Activated naive CD8-positive, alpha-beta T cell treated with anti-CD3 and anti-CD28 coated beads for 36 hours (primary cell): ENCODE measurements around the gene AOC3. TPM values are rescaled to one million over a fixed set of nuclear protein-coding genes. Genes with fewer than 3 reads are reported as not detected.
"Not testable (repeated sequence)": the region's sequence is repeated elsewhere in the genome, so short reads cannot be mapped to it uniquely, and the experiment has no call there.

ENCODE experiments used
- DNase-seq: peaks from one replicate; pipeline ENCODE4 v3.0.0; 2021
- H3K27ac Mint-ChIP-seq: one replicate; pipeline ENCODE4 v1.8.0; 2022; ENCODE audit warnings: mild to moderate bottlenecking, moderate library complexity, mixed read lengths
- H3K27me3 Mint-ChIP-seq: one replicate; pipeline ENCODE4 v1.8.0; 2022; ENCODE audit warnings: mild to moderate bottlenecking, mixed read lengths
- H3K36me3 Mint-ChIP-seq: one replicate; pipeline ENCODE4 v1.8.0; 2021; ENCODE audit warnings: mild to moderate bottlenecking, mixed read lengths
- H3K4me1 Mint-ChIP-seq: one replicate; pipeline ENCODE4 v1.8.0; 2021; ENCODE audit warnings: mixed read lengths
- H3K4me3 Mint-ChIP-seq: one replicate; pipeline ENCODE4 v1.8.0; 2022; ENCODE audit warnings: mild to moderate bottlenecking, moderate library complexity, mixed read lengths
- H3K9me3 Mint-ChIP-seq: one replicate; pipeline ENCODE4 v1.8.0; 2022; ENCODE audit warnings: mixed read lengths
- total RNA-seq, 2 experiments: library from RNA; stranded (reverse); gene quantifications; one replicate each; pipeline ENCODE4 v1.2.3, GENCODE V29; 2021

Gene AOC3
- total RNA-seq, 2 experiments from 2014 or later, result 1.2 to 1.5 TPM

- H3K27me3 Mint-ChIP-seq, H3K4me1 Mint-ChIP-seq, H3K4me3 Mint-ChIP-seq, H3K36me3 Mint-ChIP-seq, DNase-seq, H3K27ac Mint-ChIP-seq, H3K9me3 Mint-ChIP-seq: not testable (repeated sequence)
Observed at GRCh38 chr17:42851371-42852240, 607 bp downstream of the AOC3 start.

- Mint-ChIP-seq H3K27ac (no peak overlapping the region), H3K9me3 (no peaks in the 10 kb centered on the region), H3K4me1 (peaks cover 3% of the 10 kb centered on the region), H3K36me3 (peaks cover 1% of the 10 kb centered on the region), H3K27me3 (no peaks in the 10 kb centered on the region), H3K4me3 (no peak overlapping the region)
- DNase-seq, result no peak
Observed at GRCh38 chr17:42852351-42852750, 1.4 kb downstream of the AOC3 start.

GRCh38 chr17:42853004-42853403 is 2.0 kb downstream of the AOC3 start:
- no peaks in the 10 kb centered on the region for H3K9me3 Mint-ChIP-seq
- H3K4me3 Mint-ChIP-seq, result no peak overlapping the region
- H3K36me3 Mint-ChIP-seq, result peaks cover 1% of the 10 kb centered on the region
- H3K4me1 Mint-ChIP-seq, result peaks cover 3% of the 10 kb centered on the region
- no peaks in the 10 kb centered on the region for H3K27me3 Mint-ChIP-seq
- no peak overlapping the region for H3K27ac Mint-ChIP-seq
- no peak for DNase-seq

- Mint-ChIP-seq H3K4me3 (no peak overlapping the region), H3K4me1 (peaks cover 3% of the 10 kb centered on the region), H3K27ac (no peak overlapping the region), H3K36me3 (peaks cover 1% of the 10 kb centered on the region), H3K27me3 (no peaks in the 10 kb centered on the region), H3K9me3 (no peaks in the 10 kb centered on the region)
- DNase-seq, result no peak
Observed at GRCh38 chr17:42853597-42853967, 2.6 kb downstream of the AOC3 start.

- Mint-ChIP-seq H3K27me3 (no peaks in the 10 kb centered on the region), H3K9me3 (no peaks in the 10 kb centered on the region), H3K36me3 (peaks cover 1% of the 10 kb centered on the region), H3K4me1 (peaks cover 3% of the 10 kb centered on the region), H3K4me3 (no peak overlapping the region), H3K27ac (no peak overlapping the region)
- no peak for DNase-seq
Observed at GRCh38 chr17:42853968-42854790, 3.2 kb downstream of the AOC3 start.

GRCh38 chr17:42855048-42855596 is 4.1 kb downstream of the AOC3 start:
- Mint-ChIP-seq H3K27ac (no peak overlapping the region), H3K4me1 (peaks cover 2% of the 10 kb centered on the region), H3K9me3 (no peaks in the 10 kb centered on the region), H3K4me3 (no peak overlapping the region), H3K36me3 (peaks cover 1% of the 10 kb centered on the region), H3K27me3 (no peaks in the 10 kb centered on the region)
- DNase-seq, result no peak

- H3K9me3 Mint-ChIP-seq, DNase-seq, H3K4me3 Mint-ChIP-seq, H3K27me3 Mint-ChIP-seq, H3K27ac Mint-ChIP-seq, H3K4me1 Mint-ChIP-seq, H3K36me3 Mint-ChIP-seq: not testable (repeated sequence)
Observed at GRCh38 chr17:42856093-42856492, 5.1 kb downstream of the AOC3 start.

- not testable (repeated sequence) for H3K27ac Mint-ChIP-seq, H3K36me3 Mint-ChIP-seq, H3K4me3 Mint-ChIP-seq, H3K9me3 Mint-ChIP-seq, DNase-seq, H3K27me3 Mint-ChIP-seq, H3K4me1 Mint-ChIP-seq
Observed at GRCh38 chr17:42856516-42856915, 5.5 kb downstream of the AOC3 start.

- peaks cover 1% of the 10 kb centered on the region for H3K36me3 Mint-ChIP-seq
- DNase-seq, result no peak
- H3K27me3 Mint-ChIP-seq, result no peaks in the 10 kb centered on the region
- no peak overlapping the region for H3K27ac Mint-ChIP-seq
- no peak overlapping the region for H3K4me3 Mint-ChIP-seq
- no peaks in the 10 kb centered on the region for H3K9me3 Mint-ChIP-seq
- no peaks in the 10 kb centered on the region for H3K4me1 Mint-ChIP-seq
Observed at GRCh38 chr17:42857389-42857788, 6.4 kb downstream of the AOC3 start.

- H3K27me3 Mint-ChIP-seq, result peaks cover 6% of the 10 kb centered on the region
- no peaks in the 10 kb centered on the region for H3K36me3 Mint-ChIP-seq
- H3K9me3 Mint-ChIP-seq, result no peaks in the 10 kb centered on the region
- DNase-seq, result no peak
- no peaks in the 10 kb centered on the region for H3K4me1 Mint-ChIP-seq
- H3K4me3 Mint-ChIP-seq, result no peak overlapping the region
- H3K27ac Mint-ChIP-seq, result no peak overlapping the region
Observed at GRCh38 chr17:42865638-42866094, 14.7 kb downstream of the AOC3 start.

GRCh38 chr17:42866216-42866615 is 15.2 kb downstream of the AOC3 start:
- Mint-ChIP-seq H3K27ac (no peak overlapping the region), H3K4me1 (no peaks in the 10 kb centered on the region), H3K27me3 (peaks cover 6% of the 10 kb centered on the region), H3K36me3 (no peaks in the 10 kb centered on the region), H3K9me3 (no peaks in the 10 kb centered on the region), H3K4me3 (no peak overlapping the region)
- DNase-seq, result no peak

GRCh38 chr17:42866631-42867575 is 15.9 kb downstream of the AOC3 start:
- no peaks in the 10 kb centered on the region for H3K4me1 Mint-ChIP-seq
- H3K9me3 Mint-ChIP-seq, result no peaks in the 10 kb centered on the region

GRCh38 chr17:42867694-42868261 is 16.8 kb downstream of the AOC3 start:
- not testable (repeated sequence) for H3K4me1 Mint-ChIP-seq, H3K27ac Mint-ChIP-seq, DNase-seq, H3K36me3 Mint-ChIP-seq, H3K27me3 Mint-ChIP-seq, H3K4me3 Mint-ChIP-seq, H3K9me3 Mint-ChIP-seq

More at GRCh38 chr17:42866631-42867575, 15.9 kb downstream of the AOC3 start:
- Mint-ChIP-seq H3K4me3 (no peak overlapping the region), H3K36me3 (no peaks in the 10 kb centered on the region), H3K27me3 (peaks cover 6% of the 10 kb centered on the region), H3K27ac (no peak overlapping the region)
- DNase-seq, result no peak

- no peak overlapping the region for H3K27ac Mint-ChIP-seq
- no peak for DNase-seq
- H3K9me3 Mint-ChIP-seq, result no peaks in the 10 kb centered on the region
- H3K27me3 Mint-ChIP-seq, result peaks cover 11% of the 10 kb centered on the region
- no peaks in the 10 kb centered on the region for H3K36me3 Mint-ChIP-seq
- H3K4me3 Mint-ChIP-seq, result no peak overlapping the region
- no peaks in the 10 kb centered on the region for H3K4me1 Mint-ChIP-seq
Observed at GRCh38 chr17:42868338-42868737, 17.3 kb downstream of the AOC3 start.
